ENCODE data around the gene CTNNBL1.

CTNNBL1 gene

GRCh38 chr20:37898233-37899104 lies 204.6 kb downstream of the CTNNBL1 start:
- no peak for TF ChIP-seq CTCF (conservative IDR thresholded peaks at IDR 0.05; ENCODE audit: low read depth, low read length)
- no peak for DNase-seq (ENCODE audit: low read depth)
- no peak overlapping the region for H3K4me3 ChIP-seq (ENCODE audit: low read depth, low read length)

GRCh38 chr20:37899105-37900045 lies 205.5 kb downstream of the CTNNBL1 start:
- peak; percentile 35 for TF ChIP-seq CTCF (conservative IDR thresholded peaks at IDR 0.05; ENCODE audit: low read depth, low read length)
- no peak overlapping the region for H3K4me3 ChIP-seq (ENCODE audit: low read depth, low read length)
- DNase-seq (ENCODE audit: low read depth): no peak

GRCh38 chr20:37901240-37901639 lies 207.4 kb downstream of the CTNNBL1 start:
- no peak for TF ChIP-seq CTCF (conservative IDR thresholded peaks at IDR 0.05; ENCODE audit: low read depth, low read length)
- no peak overlapping the region for H3K4me3 ChIP-seq (ENCODE audit: low read depth, low read length)
- DNase-seq (ENCODE audit: low read depth): peak; percentile 39

GRCh38 chr20:37901654-37902503 lies 208.0 kb downstream of the CTNNBL1 start:
- peak; percentile 92 for DNase-seq (ENCODE audit: low read depth)
- H3K4me3 ChIP-seq (ENCODE audit: low read depth, low read length): peak overlapping the region; percentile 62
- TF ChIP-seq CTCF (conservative IDR thresholded peaks at IDR 0.05; ENCODE audit: low read depth, low read length): peak; percentile 80

GRCh38 chr20:37902504-37903313 lies 208.9 kb downstream of the CTNNBL1 start, which contains the start of gene VSTM2L:
Gene VSTM2L (plus strand): TSS chr20:37903127. CDS start chr20:37903351, 224 bp downstream.
- DNase-seq (ENCODE audit: low read depth): peak; percentile 86
- TF ChIP-seq CTCF (conservative IDR thresholded peaks at IDR 0.05; ENCODE audit: low read depth, low read length): no peak
- peak within 1 kb of the TSS; percentile 62 for H3K4me3 ChIP-seq (ENCODE audit: low read depth, low read length)

All from choroid plexus epithelial cell (primary cell).